ENCODE measurements around the gene ESYT3.

Gene ESYT3

DNA sequence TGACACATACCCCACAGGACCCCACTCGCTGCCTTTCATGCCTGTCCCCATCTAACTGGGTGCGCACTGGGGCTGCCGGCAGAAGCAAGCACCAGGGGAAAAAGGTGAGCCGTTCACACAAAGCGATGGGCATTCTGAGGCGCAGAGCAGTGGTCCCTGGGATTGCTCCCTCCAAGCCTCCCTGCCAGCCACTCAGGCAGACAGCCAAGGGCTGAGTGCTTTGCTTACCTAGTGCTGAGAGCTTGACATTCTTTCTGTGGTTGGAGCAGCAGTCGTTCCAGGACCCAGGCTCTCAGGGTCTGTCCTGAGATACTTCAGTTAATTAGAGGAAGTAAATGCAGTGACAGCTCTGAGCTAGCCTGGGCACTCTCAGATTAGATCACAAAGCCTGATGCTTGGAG lies 5.7 kb downstream of the ESYT3 start:
- CTCF ChIA-PET, result no interaction called here
- no peak overlapping the region for H3K27ac ChIP-seq
- no peak for TF ChIP-seq CTCF (conservative IDR thresholded peaks at IDR 0.05; ENCODE audit: low read depth)
- POLR2A ChIA-PET (ENCODE audit: low non-redundant PET), result no interaction called here
- DNase-seq (ENCODE audit: low spot score), result no peak

DNA sequence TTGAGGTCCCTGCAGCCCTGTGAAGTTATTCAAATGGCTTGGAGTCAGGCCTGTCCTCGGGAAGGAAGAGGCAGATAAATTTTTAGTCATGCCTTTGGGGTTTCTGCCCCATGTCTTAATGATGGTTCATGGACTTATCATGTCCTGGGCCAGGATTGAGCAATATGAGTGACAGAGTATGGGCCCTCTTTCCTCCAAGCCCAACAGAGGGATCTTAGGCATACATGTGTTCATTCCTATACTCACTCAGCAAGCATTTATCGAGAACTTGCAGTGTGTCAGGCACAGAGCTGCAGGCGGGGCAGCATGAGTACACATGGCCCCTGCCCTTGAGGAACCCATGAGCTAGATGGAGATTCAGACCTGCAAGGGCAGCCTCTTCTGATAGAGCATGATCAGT lies 6.2 kb downstream of the ESYT3 start:
- no peak for TF ChIP-seq CTCF (conservative IDR thresholded peaks at IDR 0.05; ENCODE audit: low read depth)
- H3K27ac ChIP-seq, result no peak overlapping the region
- POLR2A ChIA-PET (ENCODE audit: low non-redundant PET), result no interaction called here
- no peak for DNase-seq (ENCODE audit: low spot score)
- CTCF ChIA-PET, result interaction anchor here (1.5 kb wide), 1 partner anchor 23 kb away, joined by 3 read pairs; no protein-coding TSS in a partner anchor

GRCh38 chr3:138441256-138441655 lies 6.8 kb downstream of the ESYT3 start:
- H3K27ac ChIP-seq, result no peak overlapping the region
- ChIA-PET POLR2A (ENCODE audit: low non-redundant PET) (no interaction called here), CTCF (interaction anchor here (1.5 kb wide), 1 partner anchor 24 kb away, joined by 3 read pairs; no protein-coding TSS in a partner anchor)
- DNase-seq (ENCODE audit: low spot score), result no peak
- TF ChIP-seq CTCF (conservative IDR thresholded peaks at IDR 0.05; ENCODE audit: low read depth), result no peak

DNA sequence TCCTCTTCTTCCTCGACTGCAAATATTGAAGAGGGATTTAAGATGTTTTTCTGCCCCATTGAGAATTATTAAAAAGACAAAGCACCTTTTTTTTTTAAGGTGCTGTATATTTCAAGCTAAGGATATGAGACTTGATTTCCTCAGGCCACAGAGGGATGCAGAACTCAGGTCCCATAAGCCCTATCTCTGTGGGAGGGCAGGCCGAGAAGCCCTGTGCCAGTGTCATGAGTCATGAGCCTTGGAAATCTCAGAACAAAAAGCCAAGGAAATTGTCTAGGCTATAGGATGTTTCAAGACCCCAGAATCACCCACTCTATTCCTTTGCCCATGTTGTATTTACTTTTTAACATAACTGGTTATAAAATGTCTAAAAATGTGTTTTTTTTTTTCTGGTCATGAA lies 7.3 kb downstream of the ESYT3 start:
- H3K27ac ChIP-seq, result no peak overlapping the region
- CTCF ChIA-PET, result interaction anchor here (1.5 kb wide), 1 partner anchor 24 kb away, joined by 3 read pairs; no protein-coding TSS in a partner anchor
- POLR2A ChIA-PET (ENCODE audit: low non-redundant PET), result no interaction called here
- no peak for DNase-seq (ENCODE audit: low spot score)
- TF ChIP-seq CTCF (conservative IDR thresholded peaks at IDR 0.05; ENCODE audit: low read depth), result no peak

DNA sequence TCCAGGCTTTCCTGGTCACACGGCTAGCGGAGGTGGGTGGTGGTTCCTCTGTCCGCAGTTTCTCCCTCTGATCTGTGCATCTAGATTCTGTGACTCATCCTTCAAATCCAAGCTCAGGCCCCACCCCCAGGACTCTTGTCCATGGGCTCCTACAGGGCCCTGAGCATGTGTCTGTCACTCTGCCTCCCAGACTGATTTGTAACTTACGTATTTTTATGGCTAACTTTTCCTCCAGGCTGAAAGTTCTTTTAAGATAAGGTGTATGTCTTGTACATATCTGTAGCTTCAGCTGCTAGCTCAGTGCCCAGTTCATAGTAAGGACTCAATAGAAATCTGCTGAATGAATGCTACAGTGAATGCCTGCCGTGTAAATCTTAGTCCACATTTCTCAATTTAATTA lies 8.0 kb downstream of the ESYT3 start:
- TF ChIP-seq CTCF (conservative IDR thresholded peaks at IDR 0.05; ENCODE audit: low read depth), result no peak
- H3K27ac ChIP-seq, result no peak overlapping the region
- ChIA-PET CTCF (interaction anchor here (0.6 kb wide), 1 partner anchor 24 kb away, joined by 4 read pairs; no protein-coding TSS in a partner anchor), POLR2A (ENCODE audit: low non-redundant PET) (no interaction called here)
- DNase-seq (ENCODE audit: low spot score), result peak; percentile 79

- no peak for TF ChIP-seq CTCF (conservative IDR thresholded peaks at IDR 0.05; ENCODE audit: low read depth)
- CTCF ChIA-PET, result interaction anchor here (0.6 kb wide), 1 partner anchor 25 kb away, joined by 4 read pairs; no protein-coding TSS in a partner anchor
- H3K27ac ChIP-seq, result no peak overlapping the region
- DNase-seq (ENCODE audit: low spot score), result no peak
- POLR2A ChIA-PET (ENCODE audit: low non-redundant PET), result no interaction called here
These were observed 8.7 kb downstream of the ESYT3 start for GRCh38 chr3:138443091-138443490.
